Measurements from ENCODE around the gene ZNF827.

- no peak for TF ChIP-seq TCF7L2 (IDR thresholded peaks at IDR 0.05; ENCODE audit: borderline replicate concordance, extremely low read depth, insufficient read depth, insufficient read length)
- TF ChIP-seq EZH2 (IDR thresholded peaks at IDR 0.05), result no peak
- TF ChIP-seq POLR2A (IDR thresholded peaks at IDR 0.05; ENCODE audit: borderline replicate concordance, extremely low read depth, insufficient read depth, insufficient read length), result no peak
Measured at GRCh38 chr4:145982791-145983190, 44.2 kb upstream of the ZNF827 start.

Measured in HCT116 (cell line).